ENCODE measurements around the gene GOT2.

GRCh38 chr16:58756650-58757332, 22.7 kb upstream of the GOT2 start:
- TF ChIP-seq, protein P1, sequence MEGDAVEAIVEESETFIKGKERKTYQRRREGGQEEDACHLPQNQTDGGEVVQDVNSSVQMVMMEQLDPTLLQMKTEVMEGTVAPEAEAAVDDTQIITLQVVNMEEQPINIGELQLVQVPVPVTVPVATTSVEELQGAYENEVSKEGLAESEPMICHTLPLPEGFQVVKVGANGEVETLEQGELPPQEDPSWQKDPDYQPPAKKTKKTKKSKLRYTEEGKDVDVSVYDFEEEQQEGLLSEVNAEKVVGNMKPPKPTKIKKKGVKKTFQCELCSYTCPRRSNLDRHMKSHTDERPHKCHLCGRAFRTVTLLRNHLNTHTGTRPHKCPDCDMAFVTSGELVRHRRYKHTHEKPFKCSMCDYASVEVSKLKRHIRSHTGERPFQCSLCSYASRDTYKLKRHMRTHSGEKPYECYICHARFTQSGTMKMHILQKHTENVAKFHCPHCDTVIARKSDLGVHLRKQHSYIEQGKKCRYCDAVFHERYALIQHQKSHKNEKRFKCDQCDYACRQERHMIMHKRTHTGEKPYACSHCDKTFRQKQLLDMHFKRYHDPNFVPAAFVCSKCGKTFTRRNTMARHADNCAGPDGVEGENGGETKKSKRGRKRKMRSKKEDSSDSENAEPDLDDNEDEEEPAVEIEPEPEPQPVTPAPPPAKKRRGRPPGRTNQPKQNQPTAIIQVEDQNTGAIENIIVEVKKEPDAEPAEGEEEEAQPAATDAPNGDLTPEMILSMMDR (IDR thresholded peaks at IDR 0.05; ENCODE audit: extremely low read depth in 1 of 2, insufficient read depth in 1 of 2, low read depth in 1 of 2, low read length in 2 of 2) = no peak
- TF ChIP-seq MAX (IDR thresholded peaks at IDR 0.05; ENCODE audit: insufficient read depth, insufficient read length) = no peak
- no peak for TF ChIP-seq EZH2 (IDR thresholded peaks at IDR 0.05; ENCODE audit: borderline replicate concordance, low read depth, low read length, severe bottlenecking)

Data from endothelial cell of umbilical vein (primary cell).